Ectodermal cell (in vitro differentiated cells): Measurements from ENCODE around the gene GALNT17.

Source experiments
- H3K27ac ChIP-seq: 2 replicates; pipeline ENCODE4 v1.7.0; 2013; ENCODE audit warnings: mild to moderate bottlenecking, low read depth, low read length; ENCODE audit not compliant: insufficient read depth, poor library complexity, severe bottlenecking
- H3K27me3 ChIP-seq: 2 replicates; pipeline ENCODE4 v1.7.0; 2013; ENCODE audit warnings: mild to moderate bottlenecking, low read length; ENCODE audit not compliant: insufficient read depth, control insufficient read depth, poor library complexity, severe bottlenecking
- H3K36me3 ChIP-seq: one replicate; pipeline ENCODE4 v1.7.0; 2013; ENCODE audit warnings: low read length; ENCODE audit not compliant: control insufficient read depth, insufficient read depth
- H3K4me1 ChIP-seq: one replicate; pipeline ENCODE4 v1.7.0; 2013; ENCODE audit warnings: low read length; ENCODE audit not compliant: control insufficient read depth, insufficient read depth
- H3K4me3 ChIP-seq: 2 replicates; pipeline ENCODE4 v1.7.0; 2013; ENCODE audit warnings: low read depth, low read length, control low read depth; ENCODE audit not compliant: insufficient read depth
- H3K9me3 ChIP-seq: 2 replicates; pipeline ENCODE4 v1.7.0; 2013; ENCODE audit warnings: mild to moderate bottlenecking, low read length, moderate library complexity; ENCODE audit not compliant: control insufficient read depth
- WGBS, 2 experiments: methylation state at CpG; one replicate each; pipeline ENCODE4 v1.1.7; 2013; ENCODE audit warnings: missing lambda C conversion rate in 2 of 2; 5-methylcytosine and 5-hydroxymethylcytosine counted together

Gene GALNT17

GRCh38 chr7:71479231-71479630 is 347.3 kb downstream of the GALNT17 start:
- Histone ChIP-seq H3K36me3 (peaks cover 7% of the 10 kb centered on the region), H3K4me3 (no peak overlapping the region), H3K4me1 (peaks cover 5% of the 10 kb centered on the region), H3K9me3 (peaks cover 3% of the 10 kb centered on the region), H3K27me3 (no peaks in the 10 kb centered on the region), H3K27ac (no peak overlapping the region)
- 86 to 87% methylated on average over 2 of the region's 2 CpGs for WGBS, 2 experiments

GRCh38 chr7:71480791-71481190 is 348.8 kb downstream of the GALNT17 start:
- H3K4me1 ChIP-seq = peaks cover 5% of the 10 kb centered on the region
- no peak overlapping the region for H3K27ac ChIP-seq
- WGBS, 2 experiments = 91 to 97% methylated on average over 2 of the region's 2 CpGs
- H3K9me3 ChIP-seq = no peaks in the 10 kb centered on the region
- no peaks in the 10 kb centered on the region for H3K36me3 ChIP-seq
- no peak overlapping the region for H3K4me3 ChIP-seq
- H3K27me3 ChIP-seq = no peaks in the 10 kb centered on the region

GRCh38 chr7:71482284-71482683 is 350.3 kb downstream of the GALNT17 start:
- Histone ChIP-seq H3K27ac (no peak overlapping the region), H3K9me3 (no peaks in the 10 kb centered on the region), H3K27me3 (no peaks in the 10 kb centered on the region), H3K4me3 (no peak overlapping the region), H3K36me3 (no peaks in the 10 kb centered on the region), H3K4me1 (peaks cover 5% of the 10 kb centered on the region)
- 90% methylated on average over 6 of the region's 6 CpGs for WGBS, 2 experiments

- H3K4me3 ChIP-seq = no peak overlapping the region
- no peaks in the 10 kb centered on the region for H3K27me3 ChIP-seq
- WGBS, 2 experiments = 95 to 97% methylated on average over 3 of the region's 3 CpGs
- no peaks in the 10 kb centered on the region for H3K9me3 ChIP-seq
- no peaks in the 10 kb centered on the region for H3K36me3 ChIP-seq
- no peak overlapping the region for H3K27ac ChIP-seq
- peaks cover 5% of the 10 kb centered on the region for H3K4me1 ChIP-seq
Measured at GRCh38 chr7:71484380-71484779, 352.4 kb downstream of the GALNT17 start.

- Histone ChIP-seq H3K27me3 (no peaks in the 10 kb centered on the region), H3K36me3 (no peaks in the 10 kb centered on the region), H3K9me3 (no peaks in the 10 kb centered on the region), H3K27ac (no peak overlapping the region), H3K4me3 (no peak overlapping the region), H3K4me1 (peaks cover 5% of the 10 kb centered on the region)
- 91 to 95% methylated on average over 3 of the region's 3 CpGs for WGBS, 2 experiments
Measured at GRCh38 chr7:71485586-71485985, 353.6 kb downstream of the GALNT17 start.

GRCh38 chr7:71486414-71486813 is 354.5 kb downstream of the GALNT17 start:
- Histone ChIP-seq H3K36me3 (no peaks in the 10 kb centered on the region), H3K4me3 (no peak overlapping the region), H3K27ac (no peak overlapping the region), H3K27me3 (no peaks in the 10 kb centered on the region), H3K4me1 (peaks cover 5% of the 10 kb centered on the region), H3K9me3 (no peaks in the 10 kb centered on the region)
- WGBS, 2 experiments = 90 to 95% methylated on average over 5 of the region's 5 CpGs

GRCh38 chr7:71486856-71487628 is 355.1 kb downstream of the GALNT17 start:
- Histone ChIP-seq H3K9me3 (no peaks in the 10 kb centered on the region), H3K36me3 (no peaks in the 10 kb centered on the region), H3K4me3 (no peak overlapping the region), H3K4me1 (peaks cover 5% of the 10 kb centered on the region), H3K27me3 (no peaks in the 10 kb centered on the region), H3K27ac (no peak overlapping the region)
- WGBS, 2 experiments = 85 to 91% methylated on average over 6 of the region's 6 CpGs

GRCh38 chr7:71488308-71488707 is 356.4 kb downstream of the GALNT17 start:
- no peaks in the 10 kb centered on the region for H3K27me3 ChIP-seq
- H3K9me3 ChIP-seq = no peaks in the 10 kb centered on the region
- no peak overlapping the region for H3K4me3 ChIP-seq
- no peaks in the 10 kb centered on the region for H3K36me3 ChIP-seq
- H3K27ac ChIP-seq = no peak overlapping the region
- H3K4me1 ChIP-seq = no peaks in the 10 kb centered on the region
- 84 to 93% methylated on average over 2 of the region's 2 CpGs for WGBS, 2 experiments

- Histone ChIP-seq H3K4me3 (no peak overlapping the region), H3K36me3 (no peaks in the 10 kb centered on the region), H3K4me1 (no peaks in the 10 kb centered on the region), H3K27ac (no peak overlapping the region), H3K27me3 (no peaks in the 10 kb centered on the region), H3K9me3 (no peaks in the 10 kb centered on the region)
- WGBS, 2 experiments = 96 to 97% methylated on average over 6 of the region's 6 CpGs
Measured at GRCh38 chr7:71491336-71491735, 359.4 kb downstream of the GALNT17 start.

GRCh38 chr7:71495828-71496227 is 363.9 kb downstream of the GALNT17 start:
- H3K27ac ChIP-seq = no peak overlapping the region
- no peaks in the 10 kb centered on the region for H3K27me3 ChIP-seq
- H3K4me3 ChIP-seq = no peak overlapping the region
- no peaks in the 10 kb centered on the region for H3K36me3 ChIP-seq
- H3K4me1 ChIP-seq = no peaks in the 10 kb centered on the region
- 94 to 96% methylated on average over 4 of the region's 4 CpGs for WGBS, 2 experiments
- no peaks in the 10 kb centered on the region for H3K9me3 ChIP-seq
